ENCODE measurements around the gene PROB1.

DNA sequence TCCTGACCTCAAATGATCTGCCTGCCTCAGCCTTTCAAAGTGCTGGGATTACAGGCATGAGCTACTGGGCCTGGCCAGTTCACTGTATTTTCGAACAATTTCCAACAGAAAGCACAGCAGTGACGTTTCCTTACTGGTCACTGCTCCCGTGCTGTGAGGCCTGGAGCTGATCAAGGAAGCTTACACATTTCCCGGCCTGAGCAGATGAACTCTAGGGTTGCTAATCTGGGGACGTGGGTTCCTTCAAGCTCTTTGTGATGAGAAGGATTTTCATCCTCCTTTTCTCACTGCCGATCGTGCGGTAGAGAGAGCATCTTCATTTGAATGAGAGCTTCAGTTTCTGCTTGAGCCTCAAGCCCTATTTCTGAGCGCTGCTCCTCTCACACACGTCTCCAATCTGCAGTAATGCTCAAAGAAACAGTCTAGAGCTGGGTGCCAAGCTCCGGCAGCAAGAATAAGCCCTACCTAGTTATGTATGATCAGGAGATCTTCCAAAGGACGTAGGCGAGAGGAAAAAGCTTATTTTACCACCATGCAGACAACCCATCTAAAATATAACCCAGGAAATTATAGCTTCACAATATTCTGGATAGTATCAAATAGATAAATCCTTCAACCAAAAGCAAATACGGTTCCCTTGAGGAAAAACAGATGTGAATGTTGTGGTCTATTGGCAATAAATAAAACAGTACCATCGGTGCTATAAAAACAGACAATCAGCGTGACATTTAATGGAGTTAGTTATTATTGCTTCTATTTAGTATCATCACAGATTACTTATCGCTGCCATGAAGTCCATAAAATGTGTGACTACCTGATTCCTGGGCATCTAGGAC is 16.3 kb upstream of the PROB1 start:
- TF ChIP-seq, protein P1, sequence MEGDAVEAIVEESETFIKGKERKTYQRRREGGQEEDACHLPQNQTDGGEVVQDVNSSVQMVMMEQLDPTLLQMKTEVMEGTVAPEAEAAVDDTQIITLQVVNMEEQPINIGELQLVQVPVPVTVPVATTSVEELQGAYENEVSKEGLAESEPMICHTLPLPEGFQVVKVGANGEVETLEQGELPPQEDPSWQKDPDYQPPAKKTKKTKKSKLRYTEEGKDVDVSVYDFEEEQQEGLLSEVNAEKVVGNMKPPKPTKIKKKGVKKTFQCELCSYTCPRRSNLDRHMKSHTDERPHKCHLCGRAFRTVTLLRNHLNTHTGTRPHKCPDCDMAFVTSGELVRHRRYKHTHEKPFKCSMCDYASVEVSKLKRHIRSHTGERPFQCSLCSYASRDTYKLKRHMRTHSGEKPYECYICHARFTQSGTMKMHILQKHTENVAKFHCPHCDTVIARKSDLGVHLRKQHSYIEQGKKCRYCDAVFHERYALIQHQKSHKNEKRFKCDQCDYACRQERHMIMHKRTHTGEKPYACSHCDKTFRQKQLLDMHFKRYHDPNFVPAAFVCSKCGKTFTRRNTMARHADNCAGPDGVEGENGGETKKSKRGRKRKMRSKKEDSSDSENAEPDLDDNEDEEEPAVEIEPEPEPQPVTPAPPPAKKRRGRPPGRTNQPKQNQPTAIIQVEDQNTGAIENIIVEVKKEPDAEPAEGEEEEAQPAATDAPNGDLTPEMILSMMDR (IDR thresholded peaks at IDR 0.05), result no peak
- no peak for TF ChIP-seq POLR2A (IDR thresholded peaks at IDR 0.05)
